T-helper 1 cell treated with Interleukin-12 subunit alpha and Interleukin-12 subunit beta and Interleukin-4 antibody, amounts not matched to agents 30 μg/mL and 1 μg/mL, for 36 hours (primary cell): ENCODE results near the gene C12orf42.

Experiments
- H3K27ac Mint-ChIP-seq: one replicate; pipeline ENCODE4 v1.8.0; 2021; ENCODE audit warnings: mild to moderate bottlenecking, mixed read lengths
- H3K27me3 Mint-ChIP-seq: one replicate; pipeline ENCODE4 v1.8.0; 2021; ENCODE audit warnings: low read depth, mixed read lengths
- H3K36me3 Mint-ChIP-seq: one replicate; pipeline ENCODE4 v1.8.0; 2021; ENCODE audit warnings: low read depth, mixed read lengths
- H3K4me1 Mint-ChIP-seq: one replicate; pipeline ENCODE4 v1.8.0; 2021; ENCODE audit warnings: low read depth, mixed read lengths
- H3K4me3 Mint-ChIP-seq: one replicate; pipeline ENCODE4 v1.8.0; 2021; ENCODE audit warnings: mild to moderate bottlenecking, moderate library complexity, mixed read lengths
- H3K9me3 Mint-ChIP-seq: one replicate; pipeline ENCODE4 v1.8.0; 2021; ENCODE audit warnings: mixed read lengths

Gene C12orf42

GRCh38 chr12:103369929-103370328, 125.8 kb downstream of the C12orf42 start:
- H3K36me3 Mint-ChIP-seq, result peaks cover 3% of the 10 kb centered on the region
- H3K27me3 Mint-ChIP-seq, result no peaks in the 10 kb centered on the region
- no peak overlapping the region for H3K4me3 Mint-ChIP-seq
- peaks cover 6% of the 10 kb centered on the region for H3K4me1 Mint-ChIP-seq
- H3K9me3 Mint-ChIP-seq, result peaks cover 27% of the 10 kb centered on the region
- no peak overlapping the region for H3K27ac Mint-ChIP-seq

DNA sequence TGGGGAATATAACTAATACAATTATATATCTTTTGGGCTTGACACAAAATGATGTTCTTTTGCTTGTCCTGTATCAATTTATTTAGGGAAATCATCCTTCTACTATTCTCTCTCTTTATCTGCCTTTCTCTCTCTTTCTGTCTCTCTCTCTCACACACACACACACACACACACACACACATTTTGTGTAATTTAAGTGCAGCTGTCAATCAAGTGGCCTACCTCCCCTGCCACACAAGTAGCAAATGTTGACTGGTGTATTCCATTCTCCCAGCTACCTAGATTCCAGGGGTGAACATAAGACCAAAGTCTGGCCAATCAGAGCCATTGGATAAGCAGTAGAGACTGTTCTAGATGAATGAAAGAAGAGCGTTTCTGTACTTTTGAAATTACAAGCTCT, 127.6 kb downstream of the C12orf42 start:
- Mint-ChIP-seq H3K36me3 (peaks cover 3% of the 10 kb centered on the region), H3K4me1 (peaks cover 4% of the 10 kb centered on the region), H3K27me3 (no peaks in the 10 kb centered on the region), H3K9me3 (peaks cover 33% of the 10 kb centered on the region), H3K27ac (no peak overlapping the region), H3K4me3 (no peak overlapping the region)

DNA sequence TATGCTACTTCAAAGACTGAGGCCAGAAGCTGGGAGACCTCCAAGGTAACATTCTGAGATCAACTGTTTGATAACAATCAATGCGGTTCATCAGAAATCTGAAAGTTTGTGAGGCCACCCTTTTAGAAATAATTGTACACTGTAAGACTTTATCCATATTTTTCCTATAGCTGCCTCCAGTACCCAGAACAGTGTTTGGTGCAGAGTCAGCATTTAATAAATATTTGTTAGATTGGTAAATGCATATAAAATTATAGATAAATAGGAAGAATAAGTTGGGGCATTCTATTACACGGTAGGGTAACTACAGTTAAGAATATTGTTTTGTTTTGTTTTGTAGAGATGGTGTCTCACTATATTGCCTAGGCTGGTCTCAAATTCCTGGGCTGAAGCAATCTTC, 141.4 kb downstream of the C12orf42 start:
- peaks cover 1% of the 10 kb centered on the region for H3K36me3 Mint-ChIP-seq
- H3K4me3 Mint-ChIP-seq, result no peak overlapping the region
- H3K4me1 Mint-ChIP-seq, result peaks cover 10% of the 10 kb centered on the region
- no peak overlapping the region for H3K27ac Mint-ChIP-seq
- H3K9me3 Mint-ChIP-seq, result peaks cover 14% of the 10 kb centered on the region
- no peaks in the 10 kb centered on the region for H3K27me3 Mint-ChIP-seq

GRCh38 chr12:103353913-103354312, 141.9 kb downstream of the C12orf42 start:
- H3K4me1 Mint-ChIP-seq, result peaks cover 14% of the 10 kb centered on the region
- H3K36me3 Mint-ChIP-seq, result peaks cover 4% of the 10 kb centered on the region
- H3K9me3 Mint-ChIP-seq, result peaks cover 17% of the 10 kb centered on the region
- no peak overlapping the region for H3K4me3 Mint-ChIP-seq
- no peak overlapping the region for H3K27ac Mint-ChIP-seq
- H3K27me3 Mint-ChIP-seq, result no peaks in the 10 kb centered on the region

GRCh38 chr12:103350116-103350515, 145.7 kb downstream of the C12orf42 start:
- H3K4me1 Mint-ChIP-seq, result peaks cover 16% of the 10 kb centered on the region
- peaks cover 18% of the 10 kb centered on the region for H3K9me3 Mint-ChIP-seq
- H3K36me3 Mint-ChIP-seq, result peaks cover 8% of the 10 kb centered on the region
- no peaks in the 10 kb centered on the region for H3K27me3 Mint-ChIP-seq
- no peak overlapping the region for H3K4me3 Mint-ChIP-seq
- no peak overlapping the region for H3K27ac Mint-ChIP-seq

DNA sequence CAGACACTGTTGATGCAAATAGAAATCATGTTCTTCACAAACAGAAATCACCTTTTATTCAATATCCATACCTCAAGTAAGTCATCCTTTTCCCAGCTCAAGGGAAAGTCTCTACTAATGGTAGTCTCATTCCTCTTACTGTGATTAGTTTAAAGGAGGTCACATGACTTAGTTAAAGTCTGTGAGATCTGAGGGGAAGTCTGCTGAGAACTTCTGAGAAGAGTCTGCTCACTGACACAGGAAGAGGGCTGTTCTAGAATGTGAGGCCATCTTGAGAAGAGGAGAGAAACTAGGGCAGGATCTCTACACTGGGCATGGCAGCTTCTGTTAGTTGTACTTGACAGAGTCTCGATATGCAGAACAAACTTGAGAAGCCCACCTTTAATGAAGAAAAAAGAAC, 146.8 kb downstream of the C12orf42 start:
- H3K27me3 Mint-ChIP-seq, result no peaks in the 10 kb centered on the region
- no peak overlapping the region for H3K27ac Mint-ChIP-seq
- H3K36me3 Mint-ChIP-seq, result peaks cover 8% of the 10 kb centered on the region
- peaks cover 18% of the 10 kb centered on the region for H3K9me3 Mint-ChIP-seq
- H3K4me3 Mint-ChIP-seq, result no peak overlapping the region
- peaks cover 13% of the 10 kb centered on the region for H3K4me1 Mint-ChIP-seq

DNA sequence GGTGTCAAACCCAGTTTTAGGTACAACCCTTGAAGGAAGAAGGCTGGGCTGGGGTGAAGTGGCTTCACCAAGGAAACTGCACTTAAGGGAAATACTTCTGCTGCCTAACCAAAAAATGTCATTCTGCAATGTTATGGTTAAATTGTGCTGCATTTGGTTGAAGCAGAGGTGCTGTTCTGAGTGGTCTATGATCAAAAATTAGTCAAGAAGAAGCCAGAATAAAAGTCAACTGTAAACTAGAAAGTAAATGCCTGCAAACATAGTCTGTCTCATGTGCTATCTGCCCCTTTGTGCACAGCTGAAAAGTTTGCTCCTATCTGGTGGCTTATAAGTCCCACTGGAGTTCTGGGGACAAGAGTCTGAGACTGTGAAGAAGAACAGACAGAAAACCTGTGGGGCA, 158.8 kb downstream of the C12orf42 start:
- no peak overlapping the region for H3K4me3 Mint-ChIP-seq
- no peaks in the 10 kb centered on the region for H3K4me1 Mint-ChIP-seq
- H3K9me3 Mint-ChIP-seq, result peaks cover 14% of the 10 kb centered on the region
- no peak overlapping the region for H3K27ac Mint-ChIP-seq
- H3K36me3 Mint-ChIP-seq, result no peaks in the 10 kb centered on the region
- H3K27me3 Mint-ChIP-seq, result no peaks in the 10 kb centered on the region

DNA sequence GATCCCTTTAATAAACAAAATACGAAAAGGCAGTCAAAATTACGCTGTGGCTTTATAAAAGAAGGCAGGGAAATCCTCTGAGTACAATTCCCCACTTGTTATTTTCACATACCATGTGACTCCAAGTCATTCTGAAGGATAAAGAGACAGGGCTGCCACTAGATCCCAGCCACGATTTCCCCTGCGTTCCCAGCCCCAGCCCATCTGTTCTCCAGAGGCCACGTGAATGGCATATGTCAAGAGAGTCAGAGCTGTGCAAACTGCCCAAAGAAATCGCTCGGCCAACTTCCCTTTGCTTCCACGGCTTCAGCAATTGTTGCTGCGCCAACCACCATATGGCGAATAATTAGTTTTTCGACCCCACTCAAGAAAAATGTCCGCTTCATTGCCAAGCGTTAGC, 161.3 kb downstream of the C12orf42 start:
- no peaks in the 10 kb centered on the region for H3K27me3 Mint-ChIP-seq
- no peak overlapping the region for H3K27ac Mint-ChIP-seq
- H3K4me3 Mint-ChIP-seq, result no peak overlapping the region
- H3K36me3 Mint-ChIP-seq, result no peaks in the 10 kb centered on the region
- peaks cover 2% of the 10 kb centered on the region for H3K4me1 Mint-ChIP-seq
- no peaks in the 10 kb centered on the region for H3K9me3 Mint-ChIP-seq

DNA sequence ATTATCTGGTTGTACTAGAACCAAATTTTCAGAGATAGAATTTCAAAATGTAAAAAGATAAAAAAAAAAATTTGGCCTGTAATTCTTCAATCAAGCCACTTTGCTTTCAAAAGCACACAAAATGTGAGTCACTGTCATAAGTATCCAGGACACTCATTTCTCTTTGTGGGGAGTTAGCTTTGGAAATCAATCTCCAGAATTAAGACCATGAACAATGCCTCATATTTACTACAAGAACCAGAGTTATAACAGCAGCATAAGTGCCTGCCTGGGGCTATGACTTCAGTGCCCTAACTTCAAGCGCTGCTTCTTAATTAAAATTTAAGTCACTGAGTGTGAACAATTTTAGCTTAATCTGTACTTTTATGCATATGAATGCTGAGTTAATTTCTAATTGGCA, 162.1 kb downstream of the C12orf42 start:
- Mint-ChIP-seq H3K4me3 (no peak overlapping the region), H3K36me3 (no peaks in the 10 kb centered on the region), H3K27me3 (no peaks in the 10 kb centered on the region), H3K4me1 (peaks cover 2% of the 10 kb centered on the region), H3K9me3 (no peaks in the 10 kb centered on the region), H3K27ac (no peak overlapping the region)

- H3K9me3 Mint-ChIP-seq, result no peaks in the 10 kb centered on the region
- no peaks in the 10 kb centered on the region for H3K36me3 Mint-ChIP-seq
- peaks cover 2% of the 10 kb centered on the region for H3K4me1 Mint-ChIP-seq
- no peaks in the 10 kb centered on the region for H3K27me3 Mint-ChIP-seq
- H3K27ac Mint-ChIP-seq, result no peak overlapping the region
- H3K4me3 Mint-ChIP-seq, result no peak overlapping the region
Observed at GRCh38 chr12:103331643-103332042, 164.1 kb downstream of the C12orf42 start.

DNA sequence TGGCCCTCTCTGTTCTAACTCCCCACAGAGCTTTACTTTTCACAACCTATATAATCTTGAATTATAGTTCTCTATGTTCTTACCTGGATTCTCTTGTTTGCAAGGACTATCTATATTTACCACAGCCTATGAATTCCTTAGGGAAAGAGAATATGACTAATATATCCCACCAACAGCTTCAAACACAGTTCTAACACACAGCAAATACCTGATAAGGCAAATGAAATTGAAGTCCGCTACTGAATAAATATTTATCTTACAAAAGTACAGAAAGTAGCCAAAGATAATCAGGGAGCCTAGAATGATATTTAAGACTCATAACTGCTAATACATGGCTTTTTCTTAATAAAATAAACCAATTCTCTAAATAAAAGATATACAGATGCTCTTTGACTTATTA, 165.1 kb downstream of the C12orf42 start:
- Mint-ChIP-seq H3K27ac (no peak overlapping the region), H3K36me3 (no peaks in the 10 kb centered on the region), H3K27me3 (no peaks in the 10 kb centered on the region), H3K4me3 (no peak overlapping the region), H3K4me1 (peaks cover 2% of the 10 kb centered on the region), H3K9me3 (no peaks in the 10 kb centered on the region)

DNA sequence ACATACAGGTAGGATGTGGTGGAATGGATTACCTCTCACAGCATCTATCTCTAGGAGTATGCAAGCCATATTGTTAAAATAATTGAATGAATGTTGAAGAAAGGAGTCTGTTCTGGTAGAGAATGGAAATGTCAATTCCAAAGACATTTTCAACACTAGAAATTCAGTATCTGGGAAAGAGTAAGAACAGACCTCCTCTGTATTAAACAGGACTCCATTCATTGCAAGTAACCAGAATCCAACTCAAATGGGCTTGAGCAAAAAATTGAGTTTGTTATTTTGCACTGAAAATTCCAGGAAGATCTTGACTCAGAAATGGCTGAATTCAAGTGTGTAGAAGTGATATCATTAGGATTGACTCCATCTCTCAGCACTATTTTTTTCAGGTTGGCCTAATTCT, 168.1 kb downstream of the C12orf42 start:
- H3K4me3 Mint-ChIP-seq, result no peak overlapping the region
- no peaks in the 10 kb centered on the region for H3K9me3 Mint-ChIP-seq
- H3K27ac Mint-ChIP-seq, result no peak overlapping the region
- H3K4me1 Mint-ChIP-seq, result peaks cover 2% of the 10 kb centered on the region
- no peaks in the 10 kb centered on the region for H3K27me3 Mint-ChIP-seq
- H3K36me3 Mint-ChIP-seq, result no peaks in the 10 kb centered on the region

- H3K36me3 Mint-ChIP-seq, result no peaks in the 10 kb centered on the region
- no peak overlapping the region for H3K27ac Mint-ChIP-seq
- no peaks in the 10 kb centered on the region for H3K4me1 Mint-ChIP-seq
- H3K9me3 Mint-ChIP-seq, result no peaks in the 10 kb centered on the region
- no peaks in the 10 kb centered on the region for H3K27me3 Mint-ChIP-seq
- H3K4me3 Mint-ChIP-seq, result no peak overlapping the region
Observed at GRCh38 chr12:103326190-103326589, 169.6 kb downstream of the C12orf42 start.

DNA sequence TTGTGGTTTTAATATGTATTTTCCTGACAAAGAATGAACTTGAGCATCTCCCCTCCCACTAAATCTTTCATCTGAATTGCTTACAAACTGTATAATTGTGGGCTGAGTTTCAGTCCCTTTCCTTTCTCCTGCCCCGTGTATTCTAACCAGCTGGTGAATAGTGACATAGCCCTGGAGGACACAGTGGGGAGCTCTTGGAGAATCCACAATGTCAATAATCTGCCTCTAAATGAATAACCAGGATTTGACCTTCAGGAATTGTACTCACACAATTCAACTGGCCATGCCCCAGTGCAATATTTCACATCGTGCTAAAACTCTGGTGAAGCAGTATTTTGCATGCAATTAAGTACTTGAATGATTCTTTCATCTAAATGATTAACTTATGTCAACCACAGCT, 177.2 kb downstream of the C12orf42 start:
- no peaks in the 10 kb centered on the region for H3K4me1 Mint-ChIP-seq
- H3K27me3 Mint-ChIP-seq, result no peaks in the 10 kb centered on the region
- no peak overlapping the region for H3K4me3 Mint-ChIP-seq
- H3K9me3 Mint-ChIP-seq, result peaks cover 16% of the 10 kb centered on the region
- H3K36me3 Mint-ChIP-seq, result no peaks in the 10 kb centered on the region
- no peak overlapping the region for H3K27ac Mint-ChIP-seq

DNA sequence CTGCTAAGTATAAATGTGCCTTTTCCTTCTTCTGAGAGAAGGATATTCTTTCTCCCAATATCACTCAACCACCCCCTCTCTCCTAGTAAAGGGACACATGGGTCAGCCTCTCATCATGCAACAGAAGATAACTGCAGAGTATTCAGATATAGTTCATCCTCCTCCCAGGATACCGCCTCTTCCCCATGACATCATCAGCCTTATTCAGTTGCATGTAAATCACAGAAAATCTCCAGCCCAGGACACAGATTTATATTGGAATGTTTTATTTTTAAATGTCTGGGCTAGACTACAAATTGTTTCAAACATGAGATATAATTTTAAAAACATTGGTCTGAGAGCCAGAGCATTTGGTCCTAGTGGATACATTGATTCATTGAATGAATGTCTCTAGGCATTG, 178.5 kb downstream of the C12orf42 start:
- H3K27ac Mint-ChIP-seq, result no peak overlapping the region
- no peak overlapping the region for H3K4me3 Mint-ChIP-seq
- no peaks in the 10 kb centered on the region for H3K36me3 Mint-ChIP-seq
- H3K4me1 Mint-ChIP-seq, result no peaks in the 10 kb centered on the region
- H3K27me3 Mint-ChIP-seq, result no peaks in the 10 kb centered on the region
- H3K9me3 Mint-ChIP-seq, result peaks cover 16% of the 10 kb centered on the region

GRCh38 chr12:103314786-103315185, 181.0 kb downstream of the C12orf42 start:
- Mint-ChIP-seq H3K9me3 (peaks cover 12% of the 10 kb centered on the region), H3K27ac (no peak overlapping the region), H3K4me3 (no peak overlapping the region)

More at GRCh38 chr12:103314786-103315185, 181.0 kb downstream of the C12orf42 start:
- H3K27me3 Mint-ChIP-seq, result no peaks in the 10 kb centered on the region
- no peaks in the 10 kb centered on the region for H3K36me3 Mint-ChIP-seq
- H3K4me1 Mint-ChIP-seq, result no peaks in the 10 kb centered on the region
